MM.1S (cell line): Measurements from ENCODE around the gene SLC46A3.

Experiments
- CTCF ChIP-seq: fragments of 300-600 bp; sonication (generic); IDR thresholded peaks from 2 replicates; pipeline ENCODE4 v1.5.1; 2016; ENCODE audit warnings: antibody characterized with exemption, low read length, mixed read lengths
- EZH2phosphoT487 ChIP-seq: fragments of 300-600 bp; sonication (generic); IDR thresholded peaks from 2 replicates; pipeline ENCODE4 v1.6.1; 2018; ENCODE audit warnings: antibody characterized with exemption, low read length

DNA sequence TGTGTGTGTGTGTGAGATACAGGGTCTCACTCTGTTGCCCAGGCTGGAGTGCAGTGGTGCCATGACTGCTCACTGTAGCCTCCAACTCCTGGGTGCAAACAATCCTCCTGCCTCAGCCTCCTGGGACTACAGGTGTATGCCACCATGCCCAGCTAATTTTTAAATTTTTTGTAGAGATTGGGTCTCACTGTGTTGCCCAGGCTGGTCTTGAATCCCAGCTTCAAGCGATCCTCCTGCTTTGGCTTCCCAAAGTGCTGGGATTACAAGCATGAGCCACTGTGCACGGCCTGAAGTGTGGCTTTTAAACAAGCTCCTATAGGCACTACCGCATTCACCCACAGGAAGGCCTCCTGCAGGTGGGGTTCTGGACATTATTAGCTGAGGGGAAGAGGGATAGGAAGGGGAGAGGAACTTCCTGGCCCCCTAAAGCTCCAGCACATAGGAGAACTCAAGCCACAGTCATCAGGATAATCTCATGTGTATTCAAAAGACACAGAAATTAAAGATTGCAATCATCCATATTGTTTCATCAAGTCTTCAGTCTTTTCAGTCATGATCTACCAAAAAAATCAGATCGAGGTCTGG, 24.8 kb upstream of the SLC46A3 start:
- TF ChIP-seq CTCF = no peak
- no peak for TF ChIP-seq EZH2phosphoT487
